Gastroesophageal sphincter (tissue), 3 donors: ENCODE data around the gene MXD4.

Source experiments
- EP300 ChIP-seq: sonication (generic); formaldehyde crosslinking; IDR thresholded peaks from one replicate; pipeline ENCODE4 v1.6.1; 2017; ENCODE audit warnings: antibody characterized with exemption, mild to moderate bottlenecking
- POLR2A ChIP-seq, 2 donors: fragments of 450-650 bp; IDR thresholded peaks; one replicate each; pipeline ENCODE4 v1.6.1; 2017; ENCODE audit warnings: antibody characterized with exemption in 2 of 2, mild to moderate bottlenecking in 2 of 2, moderate library complexity in 1 of 2
- POLR2AphosphoS5 ChIP-seq: sonication (generic); formaldehyde crosslinking; IDR thresholded peaks from one replicate; pipeline ENCODE4 v1.6.1; 2017; ENCODE audit warnings: antibody characterized with exemption
- TF ChIP-seq, protein P1 (sequence below), 4 experiments: fragments of 200-600 bp in 2 of 4; fragments of 450-650 bp in 2 of 4; sonication (generic) in 1 of 4; IDR thresholded peaks; one replicate each; pipeline ENCODE4 v1.5.1; 2017 to 2019; ENCODE audit warnings: antibody characterized with exemption in 4 of 4, mild to moderate bottlenecking in 2 of 4, moderate library complexity in 2 of 4

DNA sequence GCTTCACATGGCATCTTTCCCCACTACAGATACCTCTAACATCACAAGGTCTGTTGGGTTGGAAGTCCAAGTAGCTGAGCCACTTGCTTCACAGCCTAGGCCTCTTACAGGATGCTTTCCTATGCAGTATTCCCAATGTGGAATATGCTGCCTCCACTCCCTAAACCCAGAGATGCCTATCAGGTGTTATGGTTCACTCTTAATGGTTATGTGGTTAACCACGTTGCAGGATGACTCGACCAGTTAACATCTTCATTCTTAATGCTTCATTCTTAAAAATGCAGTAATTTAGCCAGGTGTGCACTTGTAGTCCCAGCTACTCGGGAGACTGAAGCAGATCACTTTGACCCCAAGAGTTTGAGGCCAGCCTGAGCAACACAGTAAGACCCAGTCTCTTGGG is 44.2 kb downstream of the MXD4 start:
- TF ChIP-seq, protein P1, sequence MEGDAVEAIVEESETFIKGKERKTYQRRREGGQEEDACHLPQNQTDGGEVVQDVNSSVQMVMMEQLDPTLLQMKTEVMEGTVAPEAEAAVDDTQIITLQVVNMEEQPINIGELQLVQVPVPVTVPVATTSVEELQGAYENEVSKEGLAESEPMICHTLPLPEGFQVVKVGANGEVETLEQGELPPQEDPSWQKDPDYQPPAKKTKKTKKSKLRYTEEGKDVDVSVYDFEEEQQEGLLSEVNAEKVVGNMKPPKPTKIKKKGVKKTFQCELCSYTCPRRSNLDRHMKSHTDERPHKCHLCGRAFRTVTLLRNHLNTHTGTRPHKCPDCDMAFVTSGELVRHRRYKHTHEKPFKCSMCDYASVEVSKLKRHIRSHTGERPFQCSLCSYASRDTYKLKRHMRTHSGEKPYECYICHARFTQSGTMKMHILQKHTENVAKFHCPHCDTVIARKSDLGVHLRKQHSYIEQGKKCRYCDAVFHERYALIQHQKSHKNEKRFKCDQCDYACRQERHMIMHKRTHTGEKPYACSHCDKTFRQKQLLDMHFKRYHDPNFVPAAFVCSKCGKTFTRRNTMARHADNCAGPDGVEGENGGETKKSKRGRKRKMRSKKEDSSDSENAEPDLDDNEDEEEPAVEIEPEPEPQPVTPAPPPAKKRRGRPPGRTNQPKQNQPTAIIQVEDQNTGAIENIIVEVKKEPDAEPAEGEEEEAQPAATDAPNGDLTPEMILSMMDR (IDR thresholded peaks at IDR 0.05): no peak
- TF ChIP-seq POLR2AphosphoS5 (no peak), POLR2A (IDR thresholded peaks at IDR 0.05) (no peak), EP300 (no peak)
